SK-N-SH (cell line): ENCODE results near the gene RABGGTA. TPM values are rescaled to one million over a fixed set of nuclear protein-coding genes. Genes with fewer than 3 reads are reported as not detected.

Source experiments
- CTCF ChIA-PET: fragments of 300-600, 350-600 bp; formaldehyde crosslinking; extraction: SDS; loops from one replicate; lab custom pipeline; 2021; lab: Yijun Ruan, JAX
- POLR2A ChIA-PET: fragments of 350-600 bp; sonication (Branson Sonifier 250); formaldehyde crosslinking; extraction: SDS; loops from one replicate; lab custom pipeline; 2020; ENCODE audit warnings: antibody characterized with exemption, inconsistent platforms; lab: Yijun Ruan, JAX
- DNase-seq: peaks from one replicate; pipeline ENCODE4 v3.0.0; 2012
- H2AFZ ChIP-seq: fragments of 200-600 bp; sonication (generic); 2 replicates; pipeline ENCODE4 v1.8.1; 2016; ENCODE audit warnings: antibody characterized with exemption, mild to moderate bottlenecking, low read depth
- H3F3A ChIP-seq: fragments of 200-600 bp; sonication (generic); replicated peaks from 2 replicates; pipeline ENCODE3; 2016; ENCODE audit warnings: antibody characterized with exemption, mild to moderate bottlenecking; ENCODE audit not compliant: insufficient read depth
- H3K27ac ChIP-seq, 2 experiments: fragments of 200-500 bp in 1 of 2; fragments of 200-600 bp in 1 of 2; sonication (Bioruptor generic) in 1 of 2; sonication (generic), shearing (Covaris generic) in 1 of 2; 2 replicates each; pipeline versions ENCODE4 v1.5.1 to v1.6.1; 2014 to 2016; ENCODE audit warnings: low read depth in 2 of 2, inconsistent platforms in 1 of 2, low read length in 1 of 2, mild to moderate bottlenecking in 1 of 2, mixed read lengths in 1 of 2
- H3K27me3 ChIP-seq: fragments of 200-600 bp; sonication (generic), shearing (Covaris generic); 2 replicates; pipeline ENCODE4 v1.6.1; 2016; ENCODE audit warnings: mixed run types; ENCODE audit not compliant: insufficient read depth
- H3K36me3 ChIP-seq, 2 experiments: fragments of 200-500 bp in 1 of 2; fragments of 200-600 bp in 1 of 2; sonication (Bioruptor generic) in 1 of 2; sonication (generic) in 1 of 2; replicated peaks in 1 of 2; 2 replicates each; pipeline versions ENCODE3 to v1.5.1; 2014 to 2016; ENCODE audit warnings: low read length in 1 of 2, mild to moderate bottlenecking in 1 of 2; ENCODE audit not compliant: insufficient read depth in 2 of 2, control insufficient read depth in 1 of 2
- H3K4me1 ChIP-seq, 2 experiments: fragments of 200-500 bp in 1 of 2; fragments of 200-600 bp in 1 of 2; sonication (Bioruptor generic) in 1 of 2; sonication (generic), shearing (Covaris generic) in 1 of 2; 2 replicates each; pipeline versions ENCODE4 v1.5.1 to v1.6.1; 2014 to 2016; ENCODE audit warnings: low read depth in 1 of 2, low read length in 1 of 2, mixed run types in 1 of 2; ENCODE audit not compliant: insufficient read depth in 2 of 2, control insufficient read depth in 1 of 2
- H3K4me2 ChIP-seq: fragments of 200-600 bp; sonication (generic), shearing (Covaris generic); 2 replicates; pipeline ENCODE4 v1.6.1; 2017; ENCODE audit warnings: mixed run types
- H3K4me3 ChIP-seq, 2 experiments: fragments of 200-500 bp in 1 of 2; fragments of 200-600 bp in 1 of 2; sonication (Bioruptor generic) in 1 of 2; sonication (generic), shearing (Covaris generic) in 1 of 2; 2 replicates each; pipeline versions ENCODE4 v1.5.1 to v1.8.1; 2014 to 2016; ENCODE audit warnings: low read depth in 2 of 2, inconsistent platforms in 1 of 2, low read length in 1 of 2, mild to moderate bottlenecking in 1 of 2, mixed read lengths in 1 of 2, moderate library complexity in 1 of 2
- H3K79me2 ChIP-seq: fragments of 200-600 bp; sonication (generic); 2 replicates; pipeline ENCODE4 v1.8.1; 2017; ENCODE audit warnings: mild to moderate bottlenecking; ENCODE audit not compliant: insufficient read depth
- H3K9ac ChIP-seq: fragments of 200-600 bp; sonication (generic); 2 replicates; pipeline ENCODE4 v1.6.1; 2017; ENCODE audit warnings: mixed run types
- H3K9me2 ChIP-seq: fragments of 200-600 bp; sonication (generic); 2 replicates; pipeline ENCODE4 v1.6.1; 2017; ENCODE audit warnings: mixed run types
- H3K9me3 ChIP-seq: fragments of 200-600 bp; sonication (generic); 2 replicates; pipeline ENCODE4 v1.6.1; 2017; ENCODE audit warnings: mixed run types, mild to moderate bottlenecking, moderate library complexity
- H4K20me1 ChIP-seq: fragments of 200-600 bp; sonication (generic); 2 replicates; pipeline ENCODE4 v1.6.1; 2017; ENCODE audit warnings: mild to moderate bottlenecking, mixed run types; ENCODE audit not compliant: insufficient read depth
- CTCF ChIP-seq: fragments of 200-600 bp; sonication (generic); IDR thresholded peaks from 2 replicates; pipeline ENCODE4 v1.6.1; 2017; ENCODE audit warnings: antibody characterized with exemption, mild to moderate bottlenecking, moderate library complexity
- EP300 ChIP-seq, 2 experiments: IDR thresholded peaks; 2 replicates each; pipeline versions ENCODE4 v1.4.0 to v1.6.1; 2012; ENCODE audit warnings: borderline replicate concordance in 1 of 2, low read depth in 1 of 2, low read length in 1 of 2
- EZH2phosphoT487 ChIP-seq: fragments of 200-600 bp; sonication (generic); IDR thresholded peaks from 2 replicates; pipeline ENCODE4 v1.6.1; 2017; ENCODE audit warnings: low read depth, mixed run types, mild to moderate bottlenecking, antibody characterized with exemption, moderate library complexity, borderline replicate concordance
- FOXM1 ChIP-seq: IDR thresholded peaks from 2 replicates; pipeline ENCODE4 v1.4.0; 2012; ENCODE audit warnings: low read depth, mild to moderate bottlenecking
- IRF3 ChIP-seq: fragments of 150-350 bp; IDR thresholded peaks from 2 replicates; pipeline ENCODE4 v1.6.1; 2016; ENCODE audit warnings: mild to moderate bottlenecking, low read depth, low read length
- MEF2A ChIP-seq: IDR thresholded peaks from 2 replicates; pipeline ENCODE4 v1.4.0; 2012; ENCODE audit warnings: low read depth, borderline replicate concordance
- MXI1 ChIP-seq: IDR thresholded peaks from 2 replicates; pipeline ENCODE4 v1.6.1; 2012; ENCODE audit warnings: mild to moderate bottlenecking, low read depth, low read length, improper control_type of control experiment
- NRF1 ChIP-seq: IDR thresholded peaks from 2 replicates; pipeline ENCODE4 v1.6.1; 2012; ENCODE audit warnings: low read depth, mild to moderate bottlenecking, low read length
- PBX3 ChIP-seq: IDR thresholded peaks from 2 replicates; pipeline ENCODE4; 2012
- POLR2AphosphoS5 ChIP-seq: IDR thresholded peaks from 2 replicates; pipeline ENCODE4 v1.6.1; 2012; ENCODE audit warnings: low read depth, low read length
- RAD21 ChIP-seq: IDR thresholded peaks from 2 replicates; pipeline ENCODE4 v1.6.1; 2012; ENCODE audit warnings: mild to moderate bottlenecking, low read length
- TAF1 ChIP-seq: IDR thresholded peaks from 2 replicates; pipeline ENCODE4 v1.6.1; 2012; ENCODE audit warnings: low read depth, mild to moderate bottlenecking, low read length, moderate library complexity, borderline replicate concordance
- TCF12 ChIP-seq: IDR thresholded peaks from 2 replicates; pipeline ENCODE4 v1.4.0; 2012
- USF2 ChIP-seq: fragments of 150-350 bp; IDR thresholded peaks from 2 replicates; pipeline ENCODE4 v1.6.1; 2017; ENCODE audit warnings: antibody characterized with exemption, low read length, low read depth, borderline replicate concordance
- YY1 ChIP-seq: IDR thresholded peaks from 2 replicates; pipeline ENCODE4 v1.4.0; 2012; ENCODE audit warnings: low read depth, mild to moderate bottlenecking
- WGBS: methylation state at CpG from one replicate; pipeline ENCODE4 v1.1.6; 2017; ENCODE audit warnings: low lambda C conversion rate; 5-methylcytosine and 5-hydroxymethylcytosine counted together
- polyA plus RNA-seq, 3 experiments: library from polyadenylated mRNA; depleted of rRNA; stranded (reverse); fragments of >200 nt; gene quantifications; 2 replicates each; pipeline ENCODE4 v1.2.3, GENCODE V29; 2012

Gene RABGGTA
- polyA plus RNA-seq, 1 of the 3 experiments (the other 2 are of a cell fraction) = 59.4 TPM

- Histone ChIP-seq H3K79me2 (no peaks in the 10 kb centered on the region), H3K36me3 (peaks cover 0 to 9% of the 10 kb centered on the region in 2 experiments), H3K4me2 (no peak overlapping the region), H3K9me2 (no peaks in the 10 kb centered on the region), H3K27me3 (no peaks in the 10 kb centered on the region), H3K4me1 (no peaks in the 10 kb centered on the region), H3F3A (no peaks in the 10 kb centered on the region), H3K4me3 (no peak overlapping the region), H4K20me1 (no peaks in the 10 kb centered on the region), H3K27ac (no peak overlapping the region), H3K9me3 (no peaks in the 10 kb centered on the region), H2AFZ (no peak overlapping the region), H3K9ac (no peak overlapping the region)
- CTCF ChIA-PET = interaction anchor here (2.3 to 8.9 kb wide), 3 partner anchors 12 to 43 kb away, joined by 6 to 87 read pairs (median 48); partner anchors contain the start of genes CIDEB, DHRS1, NOP9 and TINF2
- TF ChIP-seq MXI1 = no peak
- TF ChIP-seq EP300 (IDR thresholded peaks at IDR 0.05; ENCODE audit: borderline replicate concordance in 1 of 2, low read depth in 1 of 2, low read length in 1 of 2) = no peak
- TF ChIP-seq NRF1 = no peak
- TF ChIP-seq TCF12 = no peak
- TF ChIP-seq POLR2AphosphoS5 = no peak
- TF ChIP-seq USF2 = no peak
- TF ChIP-seq EZH2phosphoT487 = no peak
- TF ChIP-seq YY1 = no peak
- no peak for TF ChIP-seq PBX3
- no peak for TF ChIP-seq TAF1
- TF ChIP-seq RAD21 = no peak
- no peak for TF ChIP-seq IRF3
- TF ChIP-seq MEF2A = no peak
- TF ChIP-seq CTCF = no peak
- TF ChIP-seq FOXM1 = no peak
- 75% methylated on average over 4 of the region's 4 CpGs for WGBS
- POLR2A ChIA-PET = no interaction called here
- DNase-seq = no peak
Observed at GRCh38 chr14:24285351-24285750, 14.0 kb upstream of the RABGGTA start.
